DND-41 (cell line): ENCODE results near the gene SLC18A3.

Source experiments
- EZH2 ChIP-seq: IDR thresholded peaks from 3 replicates; pipeline ENCODE4 v1.6.1; 2012; ENCODE audit warnings: borderline replicate concordance, low read depth, mild to moderate bottlenecking, moderate library complexity, low read length, inconsistent platforms; ENCODE audit not compliant: severe bottlenecking
- TF ChIP-seq, protein P1 (sequence below): IDR thresholded peaks from 2 replicates; pipeline ENCODE4 v1.5.1; 2012; ENCODE audit warnings: borderline replicate concordance, low read length, moderate library complexity, mild to moderate bottlenecking; ENCODE audit not compliant: poor library complexity, severe bottlenecking; ENCODE audit errors: extremely low read depth

DNA sequence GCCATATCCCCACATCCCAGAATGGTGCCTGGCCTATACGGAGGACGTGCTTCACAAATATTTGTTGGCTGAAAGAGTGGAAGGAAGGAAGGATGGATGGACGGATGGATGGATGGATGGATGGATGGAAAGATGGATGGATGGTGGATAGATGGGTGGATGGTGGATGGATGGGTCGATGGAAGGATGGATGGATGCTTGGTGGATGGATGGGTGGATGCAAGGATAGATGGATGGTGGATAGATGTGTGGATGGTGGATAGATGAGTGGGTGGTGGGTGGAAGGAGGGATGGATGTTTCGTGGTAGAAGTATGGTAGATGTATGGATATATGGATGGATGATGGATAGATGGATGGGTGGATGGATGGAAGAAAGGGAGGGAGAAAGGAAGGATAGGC, 14.5 kb downstream of the SLC18A3 start:
- TF ChIP-seq, protein P1, sequence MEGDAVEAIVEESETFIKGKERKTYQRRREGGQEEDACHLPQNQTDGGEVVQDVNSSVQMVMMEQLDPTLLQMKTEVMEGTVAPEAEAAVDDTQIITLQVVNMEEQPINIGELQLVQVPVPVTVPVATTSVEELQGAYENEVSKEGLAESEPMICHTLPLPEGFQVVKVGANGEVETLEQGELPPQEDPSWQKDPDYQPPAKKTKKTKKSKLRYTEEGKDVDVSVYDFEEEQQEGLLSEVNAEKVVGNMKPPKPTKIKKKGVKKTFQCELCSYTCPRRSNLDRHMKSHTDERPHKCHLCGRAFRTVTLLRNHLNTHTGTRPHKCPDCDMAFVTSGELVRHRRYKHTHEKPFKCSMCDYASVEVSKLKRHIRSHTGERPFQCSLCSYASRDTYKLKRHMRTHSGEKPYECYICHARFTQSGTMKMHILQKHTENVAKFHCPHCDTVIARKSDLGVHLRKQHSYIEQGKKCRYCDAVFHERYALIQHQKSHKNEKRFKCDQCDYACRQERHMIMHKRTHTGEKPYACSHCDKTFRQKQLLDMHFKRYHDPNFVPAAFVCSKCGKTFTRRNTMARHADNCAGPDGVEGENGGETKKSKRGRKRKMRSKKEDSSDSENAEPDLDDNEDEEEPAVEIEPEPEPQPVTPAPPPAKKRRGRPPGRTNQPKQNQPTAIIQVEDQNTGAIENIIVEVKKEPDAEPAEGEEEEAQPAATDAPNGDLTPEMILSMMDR = no peak
- TF ChIP-seq EZH2 = no peak
